Measurements from ENCODE around the gene RBMS2.

DNA sequence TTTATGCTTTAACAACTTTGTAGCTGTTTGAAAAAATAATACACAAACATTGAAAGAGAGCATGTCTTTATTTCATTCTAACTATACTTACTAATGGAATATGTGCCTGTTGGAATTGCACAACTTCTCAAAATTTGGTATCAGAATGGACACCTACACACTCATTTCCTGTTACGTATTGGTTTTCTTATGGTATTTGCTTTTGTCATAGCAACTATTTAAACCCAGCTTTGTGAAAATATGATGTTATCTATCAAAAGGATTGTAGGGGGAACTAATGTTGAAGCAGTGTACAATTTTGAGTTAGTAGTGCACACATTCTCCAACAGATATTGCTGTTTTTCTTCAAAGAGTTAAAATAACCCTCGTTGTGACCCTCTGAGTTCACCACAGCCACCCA, 52.6 kb downstream of the RBMS2 start:
- TF ChIP-seq POLR2A (IDR thresholded peaks at IDR 0.05) = no peak
- no peak for TF ChIP-seq CTCF (IDR thresholded peaks at IDR 0.05)

Data from vagina (tissue), 2 donors.